NCI-H345 treated with DMSO at 0.1 percent for 48 hours (cell line): ENCODE data around the gene ZNF84.

ENCODE experiments used
- DNase-seq: peaks from one replicate; lab custom pipeline; 2025; ENCODE audit not compliant: unreplicated experiment; lab: John Stamatoyannopoulos, UW

The ZNF84 gene

GRCh38 chr12:133037207-133038005, at the start of gene ZNF84:
Gene ZNF84, plus strand, starts transcription at chr12:133037509. Its CDS starts 3,959 bp downstream, at chr12:133041468.
- DNase-seq: peak; percentile 96

GRCh38 chr12:132998741-132999140, 38.6 kb upstream of the ZNF84 start:
- no peak for DNase-seq

- DNase-seq: no peak
These were observed 26.5 kb upstream of the ZNF84 start for GRCh38 chr12:133010657-133011297.

- no peak for DNase-seq
These were observed 13.7 kb upstream of the ZNF84 start for GRCh38 chr12:133023566-133023965.

- DNase-seq: no peak
These were observed 10.3 kb upstream of the ZNF84 start for GRCh38 chr12:133026996-133027395.

GRCh38 chr12:133038118-133038709, 905 bp downstream of the ZNF84 start:
- no peak for DNase-seq

- no peak for DNase-seq
These were observed 9.4 kb downstream of the ZNF84 start for GRCh38 chr12:133046698-133047097.

- DNase-seq: no peak
These were observed 20.1 kb downstream of the ZNF84 start for GRCh38 chr12:133057446-133057845.

- no peak for DNase-seq
These were observed 21.1 kb downstream of the ZNF84 start for GRCh38 chr12:133058203-133059113.

- DNase-seq: no peak
These were observed 24.6 kb downstream of the ZNF84 start for GRCh38 chr12:133061954-133062353.

GRCh38 chr12:133063556-133063955, 26.2 kb downstream of the ZNF84 start:
- no peak for DNase-seq

- no peak for DNase-seq
These were observed 36.5 kb downstream of the ZNF84 start for GRCh38 chr12:133073836-133074235.

- peak; percentile 98 for DNase-seq
These were observed 42.7 kb downstream of the ZNF84 start for GRCh38 chr12:133080026-133080367.

- DNase-seq: peak; percentile 98
These were observed 43.3 kb downstream of the ZNF84 start, which contains the start of gene ZNF140 for GRCh38 chr12:133080368-133081158. Gene ZNF140, plus strand, starts transcription at chr12:133080923. Its CDS starts 398 bp downstream, at chr12:133081321.

GRCh38 chr12:133081159-133081780, 44.0 kb downstream of the ZNF84 start:
- DNase-seq: no peak

GRCh38 chr12:133083345-133083744, 46.0 kb downstream of the ZNF84 start:
- no peak for DNase-seq

- DNase-seq: no peak
These were observed 68.3 kb downstream of the ZNF84 start for GRCh38 chr12:133105620-133106019.

GRCh38 chr12:133106253-133106652, 68.9 kb downstream of the ZNF84 start:
- no peak for DNase-seq

GRCh38 chr12:133107121-133107520, 69.8 kb downstream of the ZNF84 start:
- no peak for DNase-seq

GRCh38 chr12:133108150-133108549, 70.8 kb downstream of the ZNF84 start:
- no peak for DNase-seq
